GM23338 (cell line): Measurements from ENCODE around the gene WWP2. TPM values are rescaled to one million over a fixed set of nuclear protein-coding genes. Genes with fewer than 3 reads are reported as not detected.

ENCODE experiments used
- ATAC-seq: fragments of 200-7000 bp; cut with Tn5 transposase; 3 replicates; pipeline ENCODE4 v1.9.1; 2020
- DNase-seq: peaks from one replicate; pipeline ENCODE4 v3.0.0-alpha.2; 2015; ENCODE audit warnings: low spot score
- H2AFZ ChIP-seq: fragments of 200-600 bp; sonication (generic); 2 replicates; pipeline ENCODE4 v1.8.0; 2016; ENCODE audit warnings: antibody characterized with exemption, mild to moderate bottlenecking, moderate library complexity
- H3F3A ChIP-seq: fragments of 200-600 bp; sonication (generic); replicated peaks from 2 replicates; pipeline ENCODE4 v1.8.0; 2017; ENCODE audit warnings: antibody characterized with exemption, mixed run types, low read depth
- H3K27ac ChIP-seq: fragments of 200-600 bp; sonication (generic); 2 replicates; pipeline ENCODE4 v1.6.1; 2016; ENCODE audit warnings: low read depth
- H3K27me3 ChIP-seq: fragments of 200-600 bp; sonication (generic); 2 replicates; pipeline ENCODE4 v1.8.0; 2016; ENCODE audit warnings: mild to moderate bottlenecking, mixed run types, moderate library complexity; ENCODE audit not compliant: insufficient read depth
- H3K36me3 ChIP-seq: fragments of 200-600 bp; sonication (generic); 2 replicates; pipeline ENCODE4 v1.8.0; 2016; ENCODE audit warnings: mild to moderate bottlenecking; ENCODE audit not compliant: insufficient read depth
- H3K4me1 ChIP-seq: fragments of 200-600 bp; sonication (generic); 2 replicates; pipeline ENCODE4 v1.8.0; 2016; ENCODE audit warnings: mild to moderate bottlenecking, moderate library complexity; ENCODE audit not compliant: insufficient read depth
- H3K4me2 ChIP-seq: fragments of 200-600 bp; sonication (generic); 2 replicates; pipeline ENCODE4 v1.7.1; 2017; ENCODE audit warnings: mixed run types
- H3K4me3 ChIP-seq: fragments of 200-600 bp; sonication (generic); 2 replicates; pipeline ENCODE4 v1.6.1; 2016; ENCODE audit warnings: mixed run types
- H3K79me2 ChIP-seq: fragments of 200-600 bp; sonication (generic); replicated peaks from 2 replicates; pipeline ENCODE4 v1.8.0; 2017; ENCODE audit warnings: mild to moderate bottlenecking; ENCODE audit not compliant: insufficient read depth
- H3K9me2 ChIP-seq: fragments of 200-600 bp; sonication (generic); 2 replicates; pipeline ENCODE4 v1.8.0; 2017; ENCODE audit not compliant: insufficient read depth
- H4K20me1 ChIP-seq: fragments of 200-600 bp; sonication (generic); replicated peaks from 2 replicates; pipeline ENCODE4 v1.8.0; 2017; ENCODE audit warnings: mild to moderate bottlenecking; ENCODE audit not compliant: insufficient read depth
- H3K27ac Mint-ChIP-seq: 2 replicates; pipeline ENCODE4 v1.8.0; 2020; ENCODE audit warnings: inconsistent platforms, mild to moderate bottlenecking, moderate library complexity, mixed read lengths
- H3K27me3 Mint-ChIP-seq: 3 replicates; pipeline ENCODE4 v1.8.0; 2022; ENCODE audit warnings: low read depth, mild to moderate bottlenecking, moderate library complexity, mixed read lengths, inconsistent platforms; ENCODE audit not compliant: insufficient read depth, poor library complexity
- H3K36me3 Mint-ChIP-seq: 3 replicates; pipeline ENCODE4 v1.8.0; 2021; ENCODE audit warnings: low read depth, mild to moderate bottlenecking, inconsistent platforms, moderate library complexity, mixed read lengths
- H3K4me1 Mint-ChIP-seq: 3 replicates; pipeline ENCODE4 v1.8.0; 2020; ENCODE audit warnings: mild to moderate bottlenecking, inconsistent platforms, mixed read lengths
- H3K4me3 Mint-ChIP-seq: 3 replicates; pipeline ENCODE4 v1.8.0; 2021; ENCODE audit warnings: moderate library complexity, mild to moderate bottlenecking, inconsistent platforms, mixed read lengths
- H3K9me3 Mint-ChIP-seq: 3 replicates; pipeline ENCODE4 v1.8.0; 2020; ENCODE audit warnings: moderate library complexity, mild to moderate bottlenecking, inconsistent platforms, mixed read lengths
- CREB1 ChIP-seq: fragments of 250-450 bp; sonication (Bioruptor Pico); IDR thresholded peaks from 2 replicates; pipeline ENCODE4 v1.5.0; 2020; ENCODE audit warnings: low read depth, mild to moderate bottlenecking, moderate library complexity
- EZH2 ChIP-seq: fragments of 200-600 bp; sonication (generic); IDR thresholded peaks from one replicate; pipeline ENCODE4 v1.8.0; 2017; ENCODE audit warnings: antibody characterized with exemption, mild to moderate bottlenecking, low read depth; ENCODE audit not compliant: unreplicated experiment
- EZH2phosphoT487 ChIP-seq: fragments of 200-600 bp; sonication (generic); IDR thresholded peaks from one replicate; pipeline ENCODE4 v1.8.1; 2018; ENCODE audit warnings: antibody characterized with exemption; ENCODE audit not compliant: unreplicated experiment
- JUNB ChIP-seq: IDR thresholded peaks from one replicate; pipeline ENCODE4 v1.6.1; 2016; ENCODE audit warnings: antibody characterized with exemption; ENCODE audit not compliant: unreplicated experiment
- NANOG ChIP-seq: IDR thresholded peaks from 2 replicates; pipeline ENCODE4 v1.6.1; 2016; ENCODE audit warnings: antibody characterized with exemption, borderline replicate concordance
- POLR2AphosphoS5 ChIP-seq: IDR thresholded peaks from 2 replicates; pipeline ENCODE4 v1.6.1; 2016; ENCODE audit warnings: antibody characterized with exemption, low read depth
- STAT1 ChIP-seq: IDR thresholded peaks from one replicate; pipeline ENCODE4 v1.6.1; 2016; ENCODE audit warnings: antibody characterized with exemption; ENCODE audit not compliant: unreplicated experiment
- ZNF114 ChIP-seq: fragments of 250-450 bp; sonication (Bioruptor Pico); IDR thresholded peaks from 2 replicates; pipeline ENCODE4 v1.5.0; 2020; ENCODE audit warnings: mild to moderate bottlenecking, moderate library complexity
- ZNF331 ChIP-seq: fragments of 250-450 bp; sonication (Bioruptor Pico); IDR thresholded peaks from 2 replicates; pipeline ENCODE4 v1.5.0; 2020; ENCODE audit warnings: low read depth, mild to moderate bottlenecking, moderate library complexity
- polyA plus RNA-seq: library from polyadenylated mRNA; unstranded; fragments of >200 nt; fragmentation: Nextera tagmentation; extraction: Ambion mirVana; gene quantifications from 2 replicates; pipeline ENCODE4 v1.2.1, GENCODE V29; 2016
- total RNA-seq: library from RNA; depleted of rRNA; stranded (reverse); fragments of >200 nt; shearing (Covaris generic); gene quantifications from 2 replicates; pipeline ENCODE4 v1.2.3, GENCODE V29; 2014
- TF ChIP-seq, protein P1 (sequence below): fragments of 250-450 bp; sonication (Bioruptor Pico); IDR thresholded peaks from 2 replicates; pipeline ENCODE4 v1.5.0; 2020; ENCODE audit warnings: mild to moderate bottlenecking, moderate library complexity
- TF ChIP-seq, protein P2 (sequence below): IDR thresholded peaks from 2 replicates; pipeline ENCODE4 v1.6.1; 2016; ENCODE audit warnings: antibody characterized with exemption
- TF ChIP-seq, protein P3 (sequence below), 2 experiments: fragments of 200-600 bp in 1 of 2; sonication (generic) in 1 of 2; conservative IDR thresholded peaks; 2 replicates each; pipeline versions ENCODE4 v1.5.1 to v1.6.1; 2016 to 2017; ENCODE audit warnings: antibody characterized with exemption in 2 of 2, low read depth in 2 of 2, mild to moderate bottlenecking in 2 of 2, moderate library complexity in 1 of 2
- TF ChIP-seq, protein P4 (sequence below): IDR thresholded peaks from one replicate; pipeline ENCODE4 v1.6.1; 2018; ENCODE audit warnings: antibody characterized with exemption; ENCODE audit not compliant: unreplicated experiment

Gene WWP2
- total and polyA plus RNA-seq, 2 experiments from 2014 or later, result 12.3 to 35.5 TPM

DNA sequence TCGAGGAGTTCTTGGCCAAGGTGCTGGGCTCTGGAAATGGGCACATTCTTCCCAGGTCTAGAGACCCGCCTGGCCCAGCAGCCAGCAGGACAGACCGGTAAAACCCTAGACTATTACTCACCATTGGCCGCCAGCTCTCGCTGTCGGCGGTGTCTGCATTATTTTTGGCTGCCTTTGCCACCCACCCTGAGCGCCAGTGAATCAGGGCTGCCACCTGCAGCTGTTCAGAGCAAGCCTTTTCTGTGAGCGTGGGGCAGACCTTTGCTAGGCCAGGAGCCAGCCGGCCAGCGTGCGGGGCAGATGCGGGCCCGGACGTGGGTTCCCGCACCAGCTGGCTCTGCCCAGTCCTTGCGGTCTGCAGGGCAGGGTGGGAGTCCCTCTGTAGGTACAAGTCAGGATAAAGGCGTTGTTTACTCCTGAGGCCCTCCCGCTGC, 173.2 kb downstream of the WWP2 start:
- Histone ChIP-seq H3K9me2 (no peaks in the 10 kb centered on the region), H3K4me2 (no peak overlapping the region), H3K36me3 (0 out of 2 replicates have a peak, but pooled peaks cover 6% of the 10 kb centered on the region), H3K27ac (no peak overlapping the region), H3K4me1 (no peaks in the 10 kb centered on the region), H2AFZ (no peak overlapping the region), H3K4me3 (no peak overlapping the region), H3K27me3 (no peaks in the 10 kb centered on the region), H4K20me1 (no peaks in the 10 kb centered on the region), H3K79me2 (no peaks in the 10 kb centered on the region), H3F3A (0 out of 2 replicates have a peak, but pooled peaks cover 5% of the 10 kb centered on the region)
- ATAC-seq (no peak), DNase-seq (no peak)
- no peaks in the 10 kb centered on the region; the same call in 2 of the 3 replicates for H3K9me3 Mint-ChIP-seq
- no peak overlapping the region for H3K4me3 Mint-ChIP-seq
- H3K27ac Mint-ChIP-seq, result no peak overlapping the region
- TF ChIP-seq POLR2AphosphoS5, result no peak
- no peak for TF ChIP-seq STAT1
- no peak for TF ChIP-seq NANOG
- TF ChIP-seq, protein P1, sequence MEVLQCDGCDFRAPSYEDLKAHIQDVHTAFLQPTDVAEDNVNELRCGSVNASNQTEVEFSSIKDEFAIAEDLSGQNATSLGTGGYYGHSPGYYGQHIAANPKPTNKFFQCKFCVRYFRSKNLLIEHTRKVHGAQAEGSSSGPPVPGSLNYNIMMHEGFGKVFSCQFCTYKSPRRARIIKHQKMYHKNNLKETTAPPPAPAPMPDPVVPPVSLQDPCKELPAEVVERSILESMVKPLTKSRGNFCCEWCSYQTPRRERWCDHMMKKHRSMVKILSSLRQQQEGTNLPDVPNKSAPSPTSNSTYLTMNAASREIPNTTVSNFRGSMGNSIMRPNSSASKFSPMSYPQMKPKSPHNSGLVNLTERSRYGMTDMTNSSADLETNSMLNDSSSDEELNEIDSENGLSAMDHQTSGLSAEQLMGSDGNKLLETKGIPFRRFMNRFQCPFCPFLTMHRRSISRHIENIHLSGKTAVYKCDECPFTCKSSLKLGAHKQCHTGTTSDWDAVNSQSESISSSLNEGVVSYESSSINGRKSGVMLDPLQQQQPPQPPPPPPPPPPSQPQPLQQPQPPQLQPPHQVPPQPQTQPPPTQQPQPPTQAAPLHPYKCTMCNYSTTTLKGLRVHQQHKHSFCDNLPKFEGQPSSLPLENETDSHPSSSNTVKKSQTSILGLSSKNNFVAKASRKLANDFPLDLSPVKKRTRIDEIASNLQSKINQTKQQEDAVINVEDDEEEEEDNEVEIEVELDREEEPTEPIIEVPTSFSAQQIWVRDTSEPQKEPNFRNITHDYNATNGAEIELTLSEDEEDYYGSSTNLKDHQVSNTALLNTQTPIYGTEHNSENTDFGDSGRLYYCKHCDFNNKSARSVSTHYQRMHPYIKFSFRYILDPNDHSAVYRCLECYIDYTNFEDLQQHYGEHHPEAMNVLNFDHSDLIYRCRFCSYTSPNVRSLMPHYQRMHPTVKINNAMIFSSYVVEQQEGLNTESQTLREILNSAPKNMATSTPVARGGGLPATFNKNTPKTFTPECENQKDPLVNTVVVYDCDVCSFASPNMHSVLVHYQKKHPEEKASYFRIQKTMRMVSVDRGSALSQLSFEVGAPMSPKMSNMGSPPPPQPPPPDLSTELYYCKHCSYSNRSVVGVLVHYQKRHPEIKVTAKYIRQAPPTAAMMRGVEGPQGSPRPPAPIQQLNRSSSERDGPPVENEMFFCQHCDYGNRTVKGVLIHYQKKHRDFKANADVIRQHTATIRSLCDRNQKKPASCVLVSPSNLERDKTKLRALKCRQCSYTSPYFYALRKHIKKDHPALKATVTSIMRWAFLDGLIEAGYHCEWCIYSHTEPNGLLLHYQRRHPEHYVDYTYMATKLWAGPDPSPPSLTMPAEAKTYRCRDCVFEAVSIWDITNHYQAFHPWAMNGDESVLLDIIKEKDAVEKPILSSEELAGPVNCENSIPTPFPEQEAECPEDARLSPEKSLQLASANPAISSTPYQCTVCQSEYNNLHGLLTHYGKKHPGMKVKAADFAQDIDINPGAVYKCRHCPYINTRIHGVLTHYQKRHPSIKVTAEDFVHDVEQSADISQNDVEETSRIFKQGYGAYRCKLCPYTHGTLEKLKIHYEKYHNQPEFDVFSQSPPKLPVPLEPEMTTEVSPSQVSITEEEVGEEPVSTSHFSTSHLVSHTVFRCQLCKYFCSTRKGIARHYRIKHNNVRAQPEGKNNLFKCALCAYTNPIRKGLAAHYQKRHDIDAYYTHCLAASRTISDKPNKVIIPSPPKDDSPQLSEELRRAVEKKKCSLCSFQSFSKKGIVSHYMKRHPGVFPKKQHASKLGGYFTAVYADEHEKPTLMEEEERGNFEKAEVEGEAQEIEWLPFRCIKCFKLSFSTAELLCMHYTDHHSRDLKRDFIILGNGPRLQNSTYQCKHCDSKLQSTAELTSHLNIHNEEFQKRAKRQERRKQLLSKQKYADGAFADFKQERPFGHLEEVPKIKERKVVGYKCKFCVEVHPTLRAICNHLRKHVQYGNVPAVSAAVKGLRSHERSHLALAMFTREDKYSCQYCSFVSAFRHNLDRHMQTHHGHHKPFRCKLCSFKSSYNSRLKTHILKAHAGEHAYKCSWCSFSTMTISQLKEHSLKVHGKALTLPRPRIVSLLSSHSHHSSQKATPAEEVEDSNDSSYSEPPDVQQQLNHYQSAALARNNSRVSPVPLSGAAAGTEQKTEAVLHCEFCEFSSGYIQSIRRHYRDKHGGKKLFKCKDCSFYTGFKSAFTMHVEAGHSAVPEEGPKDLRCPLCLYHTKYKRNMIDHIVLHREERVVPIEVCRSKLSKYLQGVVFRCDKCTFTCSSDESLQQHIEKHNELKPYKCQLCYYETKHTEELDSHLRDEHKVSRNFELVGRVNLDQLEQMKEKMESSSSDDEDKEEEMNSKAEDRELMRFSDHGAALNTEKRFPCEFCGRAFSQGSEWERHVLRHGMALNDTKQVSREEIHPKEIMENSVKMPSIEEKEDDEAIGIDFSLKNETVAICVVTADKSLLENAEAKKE (CRISPR knock-in tag), result no peak
- TF ChIP-seq, protein P2, sequence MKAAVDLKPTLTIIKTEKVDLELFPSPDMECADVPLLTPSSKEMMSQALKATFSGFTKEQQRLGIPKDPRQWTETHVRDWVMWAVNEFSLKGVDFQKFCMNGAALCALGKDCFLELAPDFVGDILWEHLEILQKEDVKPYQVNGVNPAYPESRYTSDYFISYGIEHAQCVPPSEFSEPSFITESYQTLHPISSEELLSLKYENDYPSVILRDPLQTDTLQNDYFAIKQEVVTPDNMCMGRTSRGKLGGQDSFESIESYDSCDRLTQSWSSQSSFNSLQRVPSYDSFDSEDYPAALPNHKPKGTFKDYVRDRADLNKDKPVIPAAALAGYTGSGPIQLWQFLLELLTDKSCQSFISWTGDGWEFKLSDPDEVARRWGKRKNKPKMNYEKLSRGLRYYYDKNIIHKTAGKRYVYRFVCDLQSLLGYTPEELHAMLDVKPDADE, result no peak
- TF ChIP-seq, protein P3, sequence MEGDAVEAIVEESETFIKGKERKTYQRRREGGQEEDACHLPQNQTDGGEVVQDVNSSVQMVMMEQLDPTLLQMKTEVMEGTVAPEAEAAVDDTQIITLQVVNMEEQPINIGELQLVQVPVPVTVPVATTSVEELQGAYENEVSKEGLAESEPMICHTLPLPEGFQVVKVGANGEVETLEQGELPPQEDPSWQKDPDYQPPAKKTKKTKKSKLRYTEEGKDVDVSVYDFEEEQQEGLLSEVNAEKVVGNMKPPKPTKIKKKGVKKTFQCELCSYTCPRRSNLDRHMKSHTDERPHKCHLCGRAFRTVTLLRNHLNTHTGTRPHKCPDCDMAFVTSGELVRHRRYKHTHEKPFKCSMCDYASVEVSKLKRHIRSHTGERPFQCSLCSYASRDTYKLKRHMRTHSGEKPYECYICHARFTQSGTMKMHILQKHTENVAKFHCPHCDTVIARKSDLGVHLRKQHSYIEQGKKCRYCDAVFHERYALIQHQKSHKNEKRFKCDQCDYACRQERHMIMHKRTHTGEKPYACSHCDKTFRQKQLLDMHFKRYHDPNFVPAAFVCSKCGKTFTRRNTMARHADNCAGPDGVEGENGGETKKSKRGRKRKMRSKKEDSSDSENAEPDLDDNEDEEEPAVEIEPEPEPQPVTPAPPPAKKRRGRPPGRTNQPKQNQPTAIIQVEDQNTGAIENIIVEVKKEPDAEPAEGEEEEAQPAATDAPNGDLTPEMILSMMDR (conservative IDR thresholded peaks at IDR 0.05; ENCODE audit: low read depth in 2 of 2), result no peak
- TF ChIP-seq EZH2, result no peak
- TF ChIP-seq CREB1 (CRISPR knock-in tag), result no peak
- no peak for TF ChIP-seq EZH2phosphoT487
- no peak for TF ChIP-seq ZNF331 (CRISPR knock-in tag)
- TF ChIP-seq JUNB, result no peak
- TF ChIP-seq ZNF114 (CRISPR knock-in tag), result no peak
- TF ChIP-seq, protein P4, sequence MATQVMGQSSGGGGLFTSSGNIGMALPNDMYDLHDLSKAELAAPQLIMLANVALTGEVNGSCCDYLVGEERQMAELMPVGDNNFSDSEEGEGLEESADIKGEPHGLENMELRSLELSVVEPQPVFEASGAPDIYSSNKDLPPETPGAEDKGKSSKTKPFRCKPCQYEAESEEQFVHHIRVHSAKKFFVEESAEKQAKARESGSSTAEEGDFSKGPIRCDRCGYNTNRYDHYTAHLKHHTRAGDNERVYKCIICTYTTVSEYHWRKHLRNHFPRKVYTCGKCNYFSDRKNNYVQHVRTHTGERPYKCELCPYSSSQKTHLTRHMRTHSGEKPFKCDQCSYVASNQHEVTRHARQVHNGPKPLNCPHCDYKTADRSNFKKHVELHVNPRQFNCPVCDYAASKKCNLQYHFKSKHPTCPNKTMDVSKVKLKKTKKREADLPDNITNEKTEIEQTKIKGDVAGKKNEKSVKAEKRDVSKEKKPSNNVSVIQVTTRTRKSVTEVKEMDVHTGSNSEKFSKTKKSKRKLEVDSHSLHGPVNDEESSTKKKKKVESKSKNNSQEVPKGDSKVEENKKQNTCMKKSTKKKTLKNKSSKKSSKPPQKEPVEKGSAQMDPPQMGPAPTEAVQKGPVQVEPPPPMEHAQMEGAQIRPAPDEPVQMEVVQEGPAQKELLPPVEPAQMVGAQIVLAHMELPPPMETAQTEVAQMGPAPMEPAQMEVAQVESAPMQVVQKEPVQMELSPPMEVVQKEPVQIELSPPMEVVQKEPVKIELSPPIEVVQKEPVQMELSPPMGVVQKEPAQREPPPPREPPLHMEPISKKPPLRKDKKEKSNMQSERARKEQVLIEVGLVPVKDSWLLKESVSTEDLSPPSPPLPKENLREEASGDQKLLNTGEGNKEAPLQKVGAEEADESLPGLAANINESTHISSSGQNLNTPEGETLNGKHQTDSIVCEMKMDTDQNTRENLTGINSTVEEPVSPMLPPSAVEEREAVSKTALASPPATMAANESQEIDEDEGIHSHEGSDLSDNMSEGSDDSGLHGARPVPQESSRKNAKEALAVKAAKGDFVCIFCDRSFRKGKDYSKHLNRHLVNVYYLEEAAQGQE, result no peak
- H3K4me1 Mint-ChIP-seq, result no peaks in the 10 kb centered on the region
- H3K27me3 Mint-ChIP-seq, result peaks cover 3% of the 10 kb centered on the region
- peaks cover 27% of the 10 kb centered on the region for H3K36me3 Mint-ChIP-seq
